IMR-90 (cell line): ENCODE measurements around the gene SERTAD4. TPM values are rescaled to one million over a fixed set of nuclear protein-coding genes. Genes with fewer than 3 reads are reported as not detected.
A peak's percentile ranks its signal among the peaks of the same experiment; 100 is the strongest.

Experiments used
- ATAC-seq: fragments of 200-7000 bp; cut with Tn5 transposase; 2 replicates; pipeline ENCODE4 v1.9.1; 2020; ENCODE audit warnings: low read depth, mild to moderate bottlenecking, moderate library complexity
- BruUV-seq: library from RNA; stranded (reverse); fragments of 400-500 nt; replicated peaks from 2 replicates; lab custom pipeline; 2021; lab: Mats Ljungman, UMichigan
- CTCF ChIA-PET: fragments of 300-600 bp; formaldehyde crosslinking; extraction: SDS; loops from one replicate; lab custom pipeline; 2021; ENCODE audit warnings: antibody characterized with exemption; lab: Yijun Ruan, JAX
- POLR2A ChIA-PET: fragments of 300-600 bp; sonication (Branson Sonifier 250); formaldehyde crosslinking; loops from one replicate; lab custom pipeline; 2022; ENCODE audit warnings: antibody characterized with exemption; ENCODE audit not compliant: unreplicated experiment; lab: Charles Lee
- DNase-seq: peaks from one replicate; pipeline ENCODE4 v3.0.0; 2013
- H2AFZ ChIP-seq: replicated peaks from 2 replicates; pipeline ENCODE3; 2013; ENCODE audit warnings: low read length, mild to moderate bottlenecking; ENCODE audit not compliant: poor library complexity
- H2AK5ac ChIP-seq: 2 replicates; pipeline ENCODE4 v1.6.1; 2013; ENCODE audit warnings: low read depth, low read length, inconsistent platforms
- H2AK9ac ChIP-seq: replicated peaks from 2 replicates; pipeline ENCODE3; 2013; ENCODE audit warnings: mild to moderate bottlenecking, low read depth, low read length, moderate library complexity; ENCODE audit not compliant: poor library complexity
- H2BK120ac ChIP-seq: 2 replicates; pipeline ENCODE4 v1.6.1; 2013; ENCODE audit warnings: low read depth, low read length, inconsistent platforms
- H2BK15ac ChIP-seq: 3 replicates; pipeline ENCODE4 v1.6.1; 2013; ENCODE audit warnings: low read depth, low read length, inconsistent platforms
- H2BK20ac ChIP-seq: 2 replicates; pipeline ENCODE4 v1.6.1; 2013; ENCODE audit warnings: low read depth, mild to moderate bottlenecking, inconsistent platforms, low read length, moderate library complexity
- H2BK5ac ChIP-seq: 2 replicates; pipeline ENCODE4 v1.6.1; 2013; ENCODE audit warnings: mild to moderate bottlenecking, low read depth, low read length, inconsistent platforms; ENCODE audit not compliant: poor library complexity, severe bottlenecking
- H3K14ac ChIP-seq: replicated peaks from 2 replicates; pipeline ENCODE4 v1.6.1; 2013; ENCODE audit warnings: low read depth, low read length, inconsistent platforms
- H3K18ac ChIP-seq: 2 replicates; pipeline ENCODE4 v1.6.1; 2013; ENCODE audit warnings: low read depth, low read length, control low read depth
- H3K23ac ChIP-seq: 2 replicates; pipeline ENCODE4 v1.6.1; 2013; ENCODE audit warnings: low read depth, low read length, inconsistent platforms
- H3K27ac ChIP-seq: 2 replicates; pipeline ENCODE4 v1.5.1; 2013; ENCODE audit warnings: mild to moderate bottlenecking, control low read depth, low read length; ENCODE audit not compliant: insufficient read depth
- H3K27me3 ChIP-seq: 2 replicates; pipeline ENCODE4 v1.6.1; 2013; ENCODE audit warnings: low read length; ENCODE audit not compliant: control insufficient read depth, insufficient read depth
- H3K36me3 ChIP-seq: 2 replicates; pipeline ENCODE4 v1.6.1; 2013; ENCODE audit warnings: low read length, mixed read lengths; ENCODE audit not compliant: control insufficient read depth, insufficient read depth
- H3K4ac ChIP-seq: 2 replicates; pipeline ENCODE4 v1.6.1; 2013; ENCODE audit warnings: low read depth, low read length, inconsistent platforms
- H3K4me1 ChIP-seq: 2 replicates; pipeline ENCODE4 v1.6.1; 2013; ENCODE audit warnings: low read length, mixed read lengths; ENCODE audit not compliant: control insufficient read depth, insufficient read depth
- H3K4me2 ChIP-seq: 2 replicates; pipeline ENCODE4 v1.6.1; 2013; ENCODE audit warnings: low read depth, mild to moderate bottlenecking, control low read depth, low read length, moderate library complexity
- H3K4me3 ChIP-seq: 2 replicates; pipeline ENCODE4 v1.5.1; 2013; ENCODE audit warnings: low read depth, mild to moderate bottlenecking, control low read depth, low read length, moderate library complexity; ENCODE audit not compliant: insufficient read depth
- H3K56ac ChIP-seq: 2 replicates; pipeline ENCODE4 v1.6.1; 2013; ENCODE audit warnings: low read length, inconsistent platforms; ENCODE audit not compliant: insufficient read depth; ENCODE audit errors: extremely low read depth
- H3K79me1 ChIP-seq, 2 experiments: 2 replicates each; pipeline ENCODE4 v1.6.1; 2013; ENCODE audit warnings: low read length in 2 of 2, inconsistent platforms in 1 of 2, low read depth in 1 of 2
- H3K9ac ChIP-seq: 2 replicates; pipeline ENCODE4 v1.6.1; 2013; ENCODE audit warnings: low read depth, low read length, control low read depth
- H3K9me1 ChIP-seq: 2 replicates; pipeline ENCODE4 v1.6.1; 2013; ENCODE audit warnings: low read length, inconsistent platforms; ENCODE audit not compliant: insufficient read depth
- H3K9me3 ChIP-seq: 2 replicates; pipeline ENCODE4 v1.6.1; 2013; ENCODE audit warnings: low read length; ENCODE audit not compliant: control insufficient read depth, insufficient read depth
- H4K20me1 ChIP-seq: 2 replicates; pipeline ENCODE4 v1.6.1; 2013; ENCODE audit warnings: low read length, inconsistent platforms; ENCODE audit not compliant: insufficient read depth
- H4K5ac ChIP-seq: 2 replicates; pipeline ENCODE4 v1.6.1; 2013; ENCODE audit warnings: mild to moderate bottlenecking, low read depth, low read length, control low read depth
- H4K8ac ChIP-seq, 2 experiments: 2 replicates each; pipeline ENCODE4 v1.6.1; 2013; ENCODE audit warnings: low read depth in 2 of 2, low read length in 2 of 2, control low read depth in 1 of 2, inconsistent platforms in 1 of 2
- H4K91ac ChIP-seq: 2 replicates; pipeline ENCODE4 v1.6.1; 2013; ENCODE audit warnings: low read depth, low read length, inconsistent platforms; ENCODE audit not compliant: insufficient read depth
- CHD1 ChIP-seq: IDR thresholded peaks from 2 replicates; pipeline ENCODE4 v1.6.1; 2012; ENCODE audit warnings: low read depth, low read length, improper control_type of control experiment
- CTCF ChIP-seq: conservative IDR thresholded peaks from 2 replicates; pipeline ENCODE4 v1.5.1; 2012; ENCODE audit warnings: mild to moderate bottlenecking, low read depth, low read length, improper control_type of control experiment
- FOS ChIP-seq: fragments of 150-350 bp; IDR thresholded peaks from 2 replicates; pipeline ENCODE4 v1.6.1; 2016; ENCODE audit warnings: low read depth, low read length
- POLR2A ChIP-seq: IDR thresholded peaks from 2 replicates; pipeline ENCODE4 v1.6.1; 2012; ENCODE audit warnings: mild to moderate bottlenecking, low read depth, low read length
- RAD21 ChIP-seq: IDR thresholded peaks from 2 replicates; pipeline ENCODE4 v1.6.1; 2012; ENCODE audit warnings: low read length, improper control_type of control experiment
- RFX5 ChIP-seq: IDR thresholded peaks from 2 replicates; pipeline ENCODE4 v1.8.0; 2012; ENCODE audit warnings: low read depth, mild to moderate bottlenecking, low read length, moderate library complexity
- SMC3 ChIP-seq: fragments of 150-350 bp; IDR thresholded peaks from 2 replicates; pipeline ENCODE4 v1.6.1; 2016; ENCODE audit warnings: low read depth, mild to moderate bottlenecking, antibody characterized with exemption, low read length, moderate library complexity
- WGBS, 2 experiments: methylation state at CpG; one replicate each; pipeline versions ENCODE4 v1.1.5 to v1.1.7; 2013; ENCODE audit warnings: missing lambda C conversion rate in 2 of 2; ENCODE audit not compliant: insufficient read length in 1 of 2; ENCODE audit errors: extremely low coverage in 2 of 2; 5-methylcytosine and 5-hydroxymethylcytosine counted together
- dilution Hi-C: fragments of 300-500 bp; cut with HindIII; formaldehyde crosslinking; loops from one replicate; pipeline ENCODE4 v1.14.3; 2018; ENCODE audit warnings: low sequenced_read_pairs; ENCODE audit not compliant: unreplicated experiment
- in situ Hi-C: fragments of 300-500 bp; cut with MboI; formaldehyde crosslinking; loops from 3 replicates; pipeline ENCODE4 v1.14.3; 2019; ENCODE audit warnings: low sequenced_read_pairs, inconsistent platforms, mixed read lengths
- intact Hi-C: fragments of 100-400 bp; cut with micrococcal nuclease; formaldehyde crosslinking; loops from 2 replicates; pipeline ENCODE4 v1.10.0; 2022
- polyA plus RNA-seq, 3 experiments: library from polyadenylated mRNA; depleted of rRNA; stranded (reverse); fragments of >200 nt; gene quantifications; 2 replicates each; pipeline ENCODE4 v1.2.3, GENCODE V29; 2012; ENCODE audit warnings: low replicate concordance in 1 of 3
- total RNA-seq: library from RNA; depleted of rRNA; stranded (reverse); fragments of >200 nt; gene quantifications from 2 replicates; pipeline ENCODE4 v1.2.3, GENCODE V29; 2012
- TF ChIP-seq, protein P1 (sequence below): fragments of 150-350 bp; IDR thresholded peaks from 2 replicates; pipeline ENCODE4 v1.6.1; 2017; ENCODE audit warnings: mild to moderate bottlenecking, antibody characterized with exemption, low read length, low read depth

The SERTAD4 gene
- total and polyA plus RNA-seq, 2 of the 4 experiments (the other 2 are of a cell fraction) = under 0.01 to 0.22 TPM

- in situ Hi-C loops = no loop called here
- TF ChIP-seq SMC3 (peak; percentile 44), CHD1 (no peak), RAD21 (peak; percentile 32; the same call in 1 of the 2 replicates), CTCF (peak; percentile 50), POLR2A (no peak), RFX5 (no peak), FOS (peak; percentile 41; the same call in 1 of the 2 replicates)
- TF ChIP-seq, protein P1, sequence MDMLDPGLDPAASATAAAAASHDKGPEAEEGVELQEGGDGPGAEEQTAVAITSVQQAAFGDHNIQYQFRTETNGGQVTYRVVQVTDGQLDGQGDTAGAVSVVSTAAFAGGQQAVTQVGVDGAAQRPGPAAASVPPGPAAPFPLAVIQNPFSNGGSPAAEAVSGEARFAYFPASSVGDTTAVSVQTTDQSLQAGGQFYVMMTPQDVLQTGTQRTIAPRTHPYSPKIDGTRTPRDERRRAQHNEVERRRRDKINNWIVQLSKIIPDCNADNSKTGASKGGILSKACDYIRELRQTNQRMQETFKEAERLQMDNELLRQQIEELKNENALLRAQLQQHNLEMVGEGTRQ = 0 out of 2 replicates have a peak, but pooled peaks have one; percentile 5
- no peak overlapping the region for H4K91ac ChIP-seq
- no peak overlapping the region for H2BK15ac ChIP-seq
- H3K23ac ChIP-seq = no peak overlapping the region
- H3K4me1 ChIP-seq = peaks cover 5% of the 10 kb centered on the region
- intact Hi-C loops = no loop called here
- no peak overlapping the region for H4K5ac ChIP-seq
- no peak overlapping the region for H3K56ac ChIP-seq
- 8% methylated on average over 2 of the region's 7 CpGs; no CpG with 5 or more reads in 1 of the 2 experiments for WGBS, 2 experiments
- H2AK9ac ChIP-seq = no peak overlapping the region
- DNase-seq = peak; percentile 85
- H3K4ac ChIP-seq = no peak overlapping the region
- H3K9me1 ChIP-seq = peaks cover 14% of the 10 kb centered on the region
- ChIA-PET POLR2A (no interaction called here), CTCF (interaction anchor here (0.6 to 1.4 kb wide), 4 partner anchors 9 to 79 kb away, joined by 3 to 4 read pairs (median 3); no protein-coding TSS in a partner anchor)
- dilution Hi-C loops = no loop called here
- no peak overlapping the region for H3K18ac ChIP-seq
- no peak overlapping the region for H3K9ac ChIP-seq
- no peak overlapping the region for H2BK120ac ChIP-seq
- H4K20me1 ChIP-seq = peaks cover 5% of the 10 kb centered on the region; the same call in 1 of the 2 replicates
- no peak overlapping the region for H2BK5ac ChIP-seq
- H2BK20ac ChIP-seq = no peak overlapping the region
- H3K27me3 ChIP-seq = peaks cover 27% of the 10 kb centered on the region
- BruUV-seq = no TSS peak
- H3K9me3 ChIP-seq = no peaks in the 10 kb centered on the region
- H3K14ac ChIP-seq = no peak overlapping the region
- H3K4me3 ChIP-seq = no peak overlapping the region
- H3K27ac ChIP-seq = no peak overlapping the region
- H2AFZ ChIP-seq = no peak overlapping the region
- no peak overlapping the region for H4K8ac ChIP-seq
- H3K79me1 ChIP-seq = no peaks in the 10 kb centered on the region
- H3K4me2 ChIP-seq = peak overlapping the region; percentile 35; the same call in 1 of the 2 replicates
- peak; percentile 92 for ATAC-seq
- H3K36me3 ChIP-seq = no peaks in the 10 kb centered on the region
- H2AK5ac ChIP-seq = no peak overlapping the region
Measured at GRCh38 chr1:210239349-210240111, 6.9 kb downstream of the SERTAD4 start.
